Skeletal muscle cell (primary cell): Measurements from ENCODE around the gene BSCL2.
"Not testable (repeated sequence)": the region's sequence is repeated elsewhere in the genome, so short reads cannot be mapped to it uniquely, and the experiment has no call there.

Source experiments
- DNase-seq: peaks from one replicate; pipeline ENCODE4 v3.0.0-alpha.2; 2010; ENCODE audit warnings: low read depth
- H3K4me3 ChIP-seq: 2 replicates; pipeline ENCODE4 v1.5.1; 2011; ENCODE audit warnings: low read depth, mild to moderate bottlenecking, control low read depth, low read length, moderate library complexity

The BSCL2 gene

GRCh38 chr11:62721994-62722393 is 14.8 kb upstream of the BSCL2 start:
- no peak overlapping the region for H3K4me3 ChIP-seq
- DNase-seq, result no peak

GRCh38 chr11:62719302-62719978 is 12.2 kb upstream of the BSCL2 start:
- no peak overlapping the region for H3K4me3 ChIP-seq
- DNase-seq, result no peak

GRCh38 chr11:62716816-62717215 is 9.6 kb upstream of the BSCL2 start:
- DNase-seq, result no peak
- H3K4me3 ChIP-seq, result no peak overlapping the region

GRCh38 chr11:62716206-62716605 is 9.0 kb upstream of the BSCL2 start:
- H3K4me3 ChIP-seq, result no peak overlapping the region

GRCh38 chr11:62715150-62716130 is 8.2 kb upstream of the BSCL2 start:
- H3K4me3 ChIP-seq, result no peak overlapping the region
- DNase-seq, result no peak

More at GRCh38 chr11:62716206-62716605, 9.0 kb upstream of the BSCL2 start:
- DNase-seq, result no peak

- DNase-seq, result no peak
These were observed 6.1 kb upstream of the BSCL2 start for GRCh38 chr11:62713343-62713742.

GRCh38 chr11:62712861-62713260 is 5.6 kb upstream of the BSCL2 start:
- no peak overlapping the region for H3K4me3 ChIP-seq
- DNase-seq, result no peak

More at GRCh38 chr11:62713343-62713742, 6.1 kb upstream of the BSCL2 start:
- no peak overlapping the region for H3K4me3 ChIP-seq

GRCh38 chr11:62712276-62712812 is 5.1 kb upstream of the BSCL2 start:
- no peak for DNase-seq
- no peak overlapping the region for H3K4me3 ChIP-seq

- no peak for DNase-seq
- H3K4me3 ChIP-seq, result peak overlapping the region; percentile 54
These were observed 2.7 kb upstream of the BSCL2 start for GRCh38 chr11:62710001-62710345.

GRCh38 chr11:62709247-62710000 is 2.2 kb upstream of the BSCL2 start:
- H3K4me3 ChIP-seq, result peak overlapping the region; percentile 54
- peak; percentile 86 for DNase-seq

GRCh38 chr11:62708793-62709192 is 1.6 kb upstream of the BSCL2 start:
- DNase-seq, result no peak

GRCh38 chr11:62708392-62708791 is 1.2 kb upstream of the BSCL2 start:
- peak overlapping the region; percentile 54 for H3K4me3 ChIP-seq
- DNase-seq, result no peak

More at GRCh38 chr11:62708793-62709192, 1.6 kb upstream of the BSCL2 start:
- H3K4me3 ChIP-seq, result peak overlapping the region; percentile 54

- peak overlapping the region; percentile 61 for H3K4me3 ChIP-seq
These were observed 375 bp downstream of the BSCL2 start for GRCh38 chr11:62706850-62707247.

GRCh38 chr11:62705880-62706849 is 1.1 kb downstream of the BSCL2 start:
- DNase-seq, result peak; percentile 77
- H3K4me3 ChIP-seq, result peak overlapping the region; percentile 61

More at GRCh38 chr11:62706850-62707247, 375 bp downstream of the BSCL2 start:
- DNase-seq, result no peak

GRCh38 chr11:62705413-62705812 is 1.8 kb downstream of the BSCL2 start:
- no peak for DNase-seq
- peak overlapping the region; percentile 61 for H3K4me3 ChIP-seq

GRCh38 chr11:62703921-62704320 is 3.3 kb downstream of the BSCL2 start:
- not testable (repeated sequence) for DNase-seq, H3K4me3 ChIP-seq

GRCh38 chr11:62702246-62702645 is 5.0 kb downstream of the BSCL2 start:
- no peak overlapping the region for H3K4me3 ChIP-seq
- no peak for DNase-seq

- H3K4me3 ChIP-seq, result no peak overlapping the region
- no peak for DNase-seq
These were observed 12.6 kb downstream of the BSCL2 start for GRCh38 chr11:62694455-62695167.
